Fibroblast of villous mesenchyme (primary cell): ENCODE data around the gene ADAM11. TPM values are rescaled to one million over a fixed set of nuclear protein-coding genes. Genes with fewer than 3 reads are reported as not detected.
"Not testable (repeated sequence)": the region's sequence is repeated elsewhere in the genome, so short reads cannot be mapped to it uniquely, and the experiment has no call there.

Source experiments
- DNase-seq: peaks from one replicate; pipeline ENCODE4 v3.0.0-alpha.2; 2010; ENCODE audit warnings: low read depth
- H3K4me3 ChIP-seq: 2 replicates; pipeline ENCODE4 v1.5.1; 2011; ENCODE audit warnings: low read depth, mild to moderate bottlenecking, low read length
- total RNA-seq: library from RNA; depleted of rRNA; stranded (reverse); fragments of >200 nt; gene quantifications from 2 replicates; pipeline ENCODE4 v1.2.3, GENCODE V29; 2012
- TF ChIP-seq, protein P1 (sequence below): IDR thresholded peaks from 2 replicates; pipeline ENCODE4 v1.5.1; 2012; ENCODE audit warnings: low read depth, mild to moderate bottlenecking, low read length; ENCODE audit not compliant: insufficient read depth

The ADAM11 gene, protein sequence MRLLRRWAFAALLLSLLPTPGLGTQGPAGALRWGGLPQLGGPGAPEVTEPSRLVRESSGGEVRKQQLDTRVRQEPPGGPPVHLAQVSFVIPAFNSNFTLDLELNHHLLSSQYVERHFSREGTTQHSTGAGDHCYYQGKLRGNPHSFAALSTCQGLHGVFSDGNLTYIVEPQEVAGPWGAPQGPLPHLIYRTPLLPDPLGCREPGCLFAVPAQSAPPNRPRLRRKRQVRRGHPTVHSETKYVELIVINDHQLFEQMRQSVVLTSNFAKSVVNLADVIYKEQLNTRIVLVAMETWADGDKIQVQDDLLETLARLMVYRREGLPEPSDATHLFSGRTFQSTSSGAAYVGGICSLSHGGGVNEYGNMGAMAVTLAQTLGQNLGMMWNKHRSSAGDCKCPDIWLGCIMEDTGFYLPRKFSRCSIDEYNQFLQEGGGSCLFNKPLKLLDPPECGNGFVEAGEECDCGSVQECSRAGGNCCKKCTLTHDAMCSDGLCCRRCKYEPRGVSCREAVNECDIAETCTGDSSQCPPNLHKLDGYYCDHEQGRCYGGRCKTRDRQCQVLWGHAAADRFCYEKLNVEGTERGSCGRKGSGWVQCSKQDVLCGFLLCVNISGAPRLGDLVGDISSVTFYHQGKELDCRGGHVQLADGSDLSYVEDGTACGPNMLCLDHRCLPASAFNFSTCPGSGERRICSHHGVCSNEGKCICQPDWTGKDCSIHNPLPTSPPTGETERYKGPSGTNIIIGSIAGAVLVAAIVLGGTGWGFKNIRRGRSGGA
- 0.32 and 0.43 TPM in 2 replicates for total RNA-seq

- no peak for DNase-seq
- peak within 1 kb of the TSS; percentile 43 for H3K4me3 ChIP-seq
- TF ChIP-seq, protein P1, sequence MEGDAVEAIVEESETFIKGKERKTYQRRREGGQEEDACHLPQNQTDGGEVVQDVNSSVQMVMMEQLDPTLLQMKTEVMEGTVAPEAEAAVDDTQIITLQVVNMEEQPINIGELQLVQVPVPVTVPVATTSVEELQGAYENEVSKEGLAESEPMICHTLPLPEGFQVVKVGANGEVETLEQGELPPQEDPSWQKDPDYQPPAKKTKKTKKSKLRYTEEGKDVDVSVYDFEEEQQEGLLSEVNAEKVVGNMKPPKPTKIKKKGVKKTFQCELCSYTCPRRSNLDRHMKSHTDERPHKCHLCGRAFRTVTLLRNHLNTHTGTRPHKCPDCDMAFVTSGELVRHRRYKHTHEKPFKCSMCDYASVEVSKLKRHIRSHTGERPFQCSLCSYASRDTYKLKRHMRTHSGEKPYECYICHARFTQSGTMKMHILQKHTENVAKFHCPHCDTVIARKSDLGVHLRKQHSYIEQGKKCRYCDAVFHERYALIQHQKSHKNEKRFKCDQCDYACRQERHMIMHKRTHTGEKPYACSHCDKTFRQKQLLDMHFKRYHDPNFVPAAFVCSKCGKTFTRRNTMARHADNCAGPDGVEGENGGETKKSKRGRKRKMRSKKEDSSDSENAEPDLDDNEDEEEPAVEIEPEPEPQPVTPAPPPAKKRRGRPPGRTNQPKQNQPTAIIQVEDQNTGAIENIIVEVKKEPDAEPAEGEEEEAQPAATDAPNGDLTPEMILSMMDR: no peak
These were observed at the start of gene ADAM11 for GRCh38 chr17:44758414-44759085. ADAM11 (plus strand) TSS chr17:44758988; CDS start chr17:44759200, 212 bp downstream.

DNA sequence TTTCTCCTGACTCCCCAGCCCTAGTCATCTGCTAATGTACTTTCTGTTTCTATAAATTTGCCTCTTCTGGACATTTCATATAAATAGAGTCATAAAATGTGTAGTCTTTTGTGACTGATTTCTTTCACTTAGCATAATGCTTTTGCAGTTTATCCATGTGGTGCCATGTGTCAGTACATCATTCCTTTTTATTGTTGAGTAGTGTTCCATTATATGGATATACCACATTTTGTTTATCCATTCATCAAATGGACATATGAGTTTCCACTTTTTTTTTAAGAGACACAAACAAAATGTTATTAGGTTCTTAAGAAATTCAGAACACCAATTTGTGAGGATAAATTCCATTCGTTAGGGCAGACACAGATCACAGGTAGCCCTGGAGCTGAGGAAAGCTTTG, 39.3 kb upstream of the ADAM11 start:
- TF ChIP-seq, protein P1: no peak
- H3K4me3 ChIP-seq: no peak overlapping the region
- DNase-seq: no peak

GRCh38 chr17:44722254-44722653, 36.5 kb upstream of the ADAM11 start:
- TF ChIP-seq, protein P1: no peak
- no peak for DNase-seq

DNA sequence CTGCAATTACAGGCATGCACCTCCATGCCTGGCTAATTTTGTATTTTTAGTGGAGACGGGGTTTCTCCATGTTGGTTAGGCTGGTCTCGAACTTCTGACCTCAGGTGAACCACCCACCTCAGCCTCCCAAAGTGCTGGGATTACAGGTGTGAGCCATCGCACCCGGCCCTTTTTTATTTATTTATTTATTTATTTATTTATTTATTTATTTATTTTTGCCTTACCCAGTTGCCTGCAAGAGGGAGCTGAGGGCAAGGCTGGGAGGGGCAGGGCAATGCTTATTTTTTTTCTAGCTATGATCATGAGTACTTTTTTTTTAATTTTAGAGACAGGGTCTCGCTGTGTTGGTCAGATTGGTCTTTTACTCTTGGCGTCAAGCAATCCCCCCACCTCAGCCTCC, 32.7 kb upstream of the ADAM11 start:
- not testable (repeated sequence) for DNase-seq, H3K4me3 ChIP-seq

More at GRCh38 chr17:44722254-44722653, 36.5 kb upstream of the ADAM11 start:
- H3K4me3 ChIP-seq: no peak overlapping the region

GRCh38 chr17:44733753-44734152, 25.0 kb upstream of the ADAM11 start:
- H3K4me3 ChIP-seq: no peak overlapping the region
- no peak for DNase-seq
- TF ChIP-seq, protein P1: peak; percentile 33

GRCh38 chr17:44734272-44734671, 24.5 kb upstream of the ADAM11 start:
- TF ChIP-seq, protein P1: no peak
- no peak overlapping the region for H3K4me3 ChIP-seq
- no peak for DNase-seq

DNA sequence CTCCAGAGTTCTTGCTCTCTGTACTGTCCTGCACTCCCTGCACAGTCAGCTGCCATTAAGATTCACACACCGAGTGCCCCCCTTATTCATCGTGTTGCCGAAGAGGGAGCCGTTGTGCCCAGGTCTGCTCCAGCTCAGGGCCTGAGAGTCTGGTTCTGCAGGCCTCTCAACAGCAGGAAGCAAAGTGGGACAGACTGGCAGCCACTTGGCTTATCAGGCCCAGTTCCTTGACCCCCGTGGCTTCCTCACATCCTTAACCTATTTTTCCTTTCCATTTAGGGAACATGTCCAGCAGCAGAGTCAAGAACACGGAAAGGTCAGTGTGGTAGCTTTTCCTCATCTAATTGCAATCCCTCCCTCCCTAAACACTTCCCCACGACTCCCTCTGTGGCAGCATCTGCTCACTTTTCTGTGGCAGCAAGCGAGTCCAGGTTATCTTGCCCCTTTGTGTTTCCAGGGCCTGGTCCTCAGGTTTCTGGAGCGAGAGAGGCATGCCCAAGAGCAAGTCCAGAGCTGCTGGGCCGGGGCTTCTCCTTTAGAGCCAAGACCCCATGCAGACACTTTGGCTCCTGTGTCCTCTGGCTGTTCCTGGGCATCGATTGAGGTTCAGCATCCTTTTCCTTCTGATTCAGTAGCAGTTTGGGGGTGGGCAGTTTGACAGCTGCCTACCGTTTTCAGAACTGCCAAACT, 22.1 kb upstream of the ADAM11 start:
- TF ChIP-seq, protein P1: no peak
- DNase-seq: no peak
- no peak overlapping the region for H3K4me3 ChIP-seq
